Measurements from ENCODE around the gene HSPA5. TPM values are rescaled to one million over a fixed set of nuclear protein-coding genes. Genes with fewer than 3 reads are reported as not detected.

HSPA5 gene
- total RNA-seq, 2 donors from 2014 or later = 245 to 487 TPM

GRCh38 chr9:125246261-125246667 lies 5.1 kb upstream of the HSPA5 start:
- H3K4me3 Mint-ChIP-seq = no peak overlapping the region
- Histone ChIP-seq H3K27me3 (ENCODE audit: control insufficient read depth, insufficient read depth, low read length, poor library complexity, severe bottlenecking) (no peaks in the 10 kb centered on the region), H3K4me1 (ENCODE audit: control insufficient read depth, insufficient read depth, low read length) (no peaks in the 10 kb centered on the region), H3K9me3 (ENCODE audit: control insufficient read depth, low read length) (no peaks in the 10 kb centered on the region), H3K9ac (ENCODE audit: extremely low read depth, low read length, poor library complexity, severe bottlenecking) (no peak overlapping the region), H3K27ac (ENCODE audit: low read depth, low read length) (no peak overlapping the region), H3K4me3 (ENCODE audit: low read length) (no peak overlapping the region), H3K36me3 (ENCODE audit: control insufficient read depth, insufficient read depth, low read length) (no peaks in the 10 kb centered on the region)
- H3K27me3 Mint-ChIP-seq (ENCODE audit: insufficient read depth) = no peaks in the 10 kb centered on the region
- DNase-seq = no peak
- H3K36me3 Mint-ChIP-seq (ENCODE audit: low read depth) = no peaks in the 10 kb centered on the region
- WGBS, 2 experiments (ENCODE audit: insufficient coverage in 1 of 2, insufficient read length in 1 of 2) = 91 to 92% methylated on average over 6 of the region's 6 CpGs
- no peak for TF ChIP-seq CTCF (conservative IDR thresholded peaks at IDR 0.05)
- no peaks in the 10 kb centered on the region for H3K9me3 Mint-ChIP-seq
- peaks cover 5% of the 10 kb centered on the region for H3K4me1 Mint-ChIP-seq
- H3K27ac Mint-ChIP-seq = no peak overlapping the region

- Histone ChIP-seq H3K9ac (ENCODE audit: extremely low read depth, low read length, poor library complexity, severe bottlenecking) (no peak overlapping the region), H3K36me3 (ENCODE audit: control insufficient read depth, insufficient read depth, low read length) (peaks cover 22% of the 10 kb centered on the region), H3K4me3 (ENCODE audit: low read length) (no peak overlapping the region), H3K9me3 (ENCODE audit: control insufficient read depth, low read length) (no peaks in the 10 kb centered on the region), H3K27me3 (ENCODE audit: control insufficient read depth, insufficient read depth, low read length, poor library complexity, severe bottlenecking) (no peaks in the 10 kb centered on the region), H3K27ac (ENCODE audit: low read depth, low read length) (no peak overlapping the region), H3K4me1 (ENCODE audit: control insufficient read depth, insufficient read depth, low read length) (no peaks in the 10 kb centered on the region)
- H3K4me1 Mint-ChIP-seq = peaks cover 11% of the 10 kb centered on the region
- TF ChIP-seq CTCF (conservative IDR thresholded peaks at IDR 0.05) = no peak
- no peak overlapping the region for H3K27ac Mint-ChIP-seq
- no peak for DNase-seq
- H3K4me3 Mint-ChIP-seq = no peak overlapping the region
- H3K9me3 Mint-ChIP-seq = no peaks in the 10 kb centered on the region
- WGBS, 2 experiments (ENCODE audit: insufficient coverage in 1 of 2, insufficient read length in 1 of 2) = 91 to 95% methylated on average over 14 to 15 of the region's 15 CpGs
- H3K36me3 Mint-ChIP-seq (ENCODE audit: low read depth) = peaks cover 24% of the 10 kb centered on the region
- H3K27me3 Mint-ChIP-seq (ENCODE audit: insufficient read depth) = no peaks in the 10 kb centered on the region
These were observed 2.7 kb upstream of the HSPA5 start for GRCh38 chr9:125243792-125244260.

GRCh38 chr9:125241863-125242739 lies 958 bp upstream of the HSPA5 start:
- Histone ChIP-seq H3K27ac (ENCODE audit: low read depth, low read length) (peak overlapping the region; percentile 60), H3K36me3 (ENCODE audit: control insufficient read depth, insufficient read depth, low read length) (peaks cover 39% of the 10 kb centered on the region), H3K27me3 (ENCODE audit: control insufficient read depth, insufficient read depth, low read length, poor library complexity, severe bottlenecking) (no peaks in the 10 kb centered on the region), H3K4me1 (ENCODE audit: control insufficient read depth, insufficient read depth, low read length) (no peaks in the 10 kb centered on the region), H3K9ac (ENCODE audit: extremely low read depth, low read length, poor library complexity, severe bottlenecking) (peak overlapping the region; percentile 80), H3K4me3 (ENCODE audit: low read length) (peak overlapping the region; percentile 91), H3K9me3 (ENCODE audit: control insufficient read depth, low read length) (no peaks in the 10 kb centered on the region)
- Mint-ChIP-seq H3K9me3 (no peaks in the 10 kb centered on the region), H3K36me3 (ENCODE audit: low read depth) (peaks cover 41% of the 10 kb centered on the region), H3K4me1 (peaks cover 28% of the 10 kb centered on the region), H3K27ac (peak overlapping the region; percentile 99), H3K4me3 (peak overlapping the region; percentile 95), H3K27me3 (ENCODE audit: insufficient read depth) (no peaks in the 10 kb centered on the region)
- WGBS, 2 experiments (ENCODE audit: insufficient coverage in 1 of 2, insufficient read length in 1 of 2) = 33% methylated on average over 26 to 27 of the region's 27 CpGs
- no peak for TF ChIP-seq CTCF (conservative IDR thresholded peaks at IDR 0.05)
- no peak for DNase-seq

Data from endodermal cell (in vitro differentiated cells).